ENCODE data around the gene ZNF385B.

The ZNF385B gene

GRCh38 chr2:179446476-179447141 is 414.8 kb downstream of the ZNF385B start:
- Histone ChIP-seq H3K4me2 (ENCODE audit: low read length) (no peak overlapping the region), H4K91ac (ENCODE audit: low read depth, low read length) (no peak overlapping the region), H3K4me1 (ENCODE audit: control insufficient read depth in 1 of 2, insufficient read depth in 2 of 2, low read length in 2 of 2) (peaks cover 3 to 4% of the 10 kb centered on the region in 2 experiments), H3K23ac (ENCODE audit: low read length) (no peak overlapping the region), H3K27me3 (ENCODE audit: insufficient read depth, low read length) (no peaks in the 10 kb centered on the region), H4K12ac (ENCODE audit: low read depth, low read length) (no peak overlapping the region), H2AFZ (ENCODE audit: insufficient read depth, low read length, poor library complexity) (no peak overlapping the region), H3K27ac (ENCODE audit: low read depth, low read length) (no peak overlapping the region), H2AK5ac (ENCODE audit: low read length) (no peak overlapping the region), H3K4ac (ENCODE audit: low read depth, low read length) (no peak overlapping the region), H3K9ac (ENCODE audit: low read length) (no peak overlapping the region), H3K9me3 (ENCODE audit: insufficient read depth, low read depth, low read length) (no peaks in the 10 kb centered on the region), H3K79me1 (ENCODE audit: low read length) (no peaks in the 10 kb centered on the region), H2BK12ac (ENCODE audit: low read length) (no peak overlapping the region), H2BK5ac (ENCODE audit: low read depth, low read length, poor library complexity) (no peak overlapping the region), H4K8ac (ENCODE audit: low read depth, low read length) (no peak overlapping the region), H3K79me2 (ENCODE audit: control insufficient read depth, insufficient read depth, low read length, poor library complexity) (no peaks in the 10 kb centered on the region), H3K14ac (ENCODE audit: low read length) (no peak overlapping the region), H2BK120ac (ENCODE audit: insufficient read depth, low read length, poor library complexity) (no peak overlapping the region), H3K4me3 (ENCODE audit: low read depth, low read length) (no peak overlapping the region), H3K18ac (ENCODE audit: low read length) (no peak overlapping the region), H3K36me3 (ENCODE audit: control insufficient read depth in 1 of 2, insufficient read depth in 2 of 2, low read length in 2 of 2) (no peaks in the 10 kb centered on the region)
- no CpG with 5 or more reads among the region's 1 CpG for WGBS (ENCODE audit: extremely low coverage, insufficient coverage, insufficient read length)
- DNase-seq, result no peak

- Histone ChIP-seq H3K4me2 (ENCODE audit: low read length) (no peak overlapping the region), H3K36me3 (ENCODE audit: control insufficient read depth in 1 of 2, insufficient read depth in 2 of 2, low read length in 2 of 2) (no peaks in the 10 kb centered on the region), H3K18ac (ENCODE audit: low read length) (no peak overlapping the region), H3K9ac (ENCODE audit: low read length) (no peak overlapping the region), H4K8ac (ENCODE audit: low read depth, low read length) (no peak overlapping the region), H3K14ac (ENCODE audit: low read length) (no peak overlapping the region), H3K79me1 (ENCODE audit: low read length) (no peaks in the 10 kb centered on the region), H2AFZ (ENCODE audit: insufficient read depth, low read length, poor library complexity) (no peak overlapping the region), H2BK12ac (ENCODE audit: low read length) (no peak overlapping the region), H3K4me3 (ENCODE audit: low read depth, low read length) (no peak overlapping the region), H3K27ac (ENCODE audit: low read depth, low read length) (no peak overlapping the region), H3K9me3 (ENCODE audit: insufficient read depth, low read depth, low read length) (no peaks in the 10 kb centered on the region), H3K4me1 (ENCODE audit: control insufficient read depth in 1 of 2, insufficient read depth in 2 of 2, low read length in 2 of 2) (peaks cover 3 to 4% of the 10 kb centered on the region in 2 experiments), H3K27me3 (ENCODE audit: insufficient read depth, low read length) (no peaks in the 10 kb centered on the region), H4K91ac (ENCODE audit: low read depth, low read length) (no peak overlapping the region), H2BK120ac (ENCODE audit: insufficient read depth, low read length, poor library complexity) (no peak overlapping the region), H3K79me2 (ENCODE audit: control insufficient read depth, insufficient read depth, low read length, poor library complexity) (no peaks in the 10 kb centered on the region), H4K12ac (ENCODE audit: low read depth, low read length) (no peak overlapping the region), H3K23ac (ENCODE audit: low read length) (no peak overlapping the region), H2BK5ac (ENCODE audit: low read depth, low read length, poor library complexity) (no peak overlapping the region), H2AK5ac (ENCODE audit: low read length) (no peak overlapping the region), H3K4ac (ENCODE audit: low read depth, low read length) (no peak overlapping the region)
- no CpG with 5 or more reads among the region's 3 CpGs for WGBS (ENCODE audit: extremely low coverage, insufficient coverage, insufficient read length)
- peak in 1 of 2 donors; percentile 9 for DNase-seq
Measured at GRCh38 chr2:179444056-179444455, 417.4 kb downstream of the ZNF385B start.

GRCh38 chr2:179443180-179443579 is 418.2 kb downstream of the ZNF385B start:
- no peak overlapping the region for H2BK5ac ChIP-seq (ENCODE audit: low read depth, low read length, poor library complexity)
- no peaks in the 10 kb centered on the region for H3K79me2 ChIP-seq (ENCODE audit: control insufficient read depth, insufficient read depth, low read length, poor library complexity)
- H2AFZ ChIP-seq (ENCODE audit: insufficient read depth, low read length, poor library complexity), result peak overlapping the region; percentile 23
- no peak overlapping the region for H3K4me3 ChIP-seq (ENCODE audit: low read depth, low read length)
- no peaks in the 10 kb centered on the region for H3K36me3 ChIP-seq (ENCODE audit: control insufficient read depth in 1 of 2, insufficient read depth in 2 of 2, low read length in 2 of 2)
- H3K9ac ChIP-seq (ENCODE audit: low read length), result no peak overlapping the region
- H3K23ac ChIP-seq (ENCODE audit: low read length), result no peak overlapping the region
- no peaks in the 10 kb centered on the region for H3K27me3 ChIP-seq (ENCODE audit: insufficient read depth, low read length)
- peak; percentile 12 to 57 for DNase-seq
- H3K27ac ChIP-seq (ENCODE audit: low read depth, low read length), result no peak overlapping the region
- no peak overlapping the region for H3K14ac ChIP-seq (ENCODE audit: low read length)
- peak overlapping the region; percentile 36 for H3K4me2 ChIP-seq (ENCODE audit: low read length)
- no peaks in the 10 kb centered on the region for H3K79me1 ChIP-seq (ENCODE audit: low read length)
- no CpG with 5 or more reads among the region's 12 CpGs for WGBS (ENCODE audit: extremely low coverage, insufficient coverage, insufficient read length)
- no peak overlapping the region for H4K12ac ChIP-seq (ENCODE audit: low read depth, low read length)
- H2AK5ac ChIP-seq (ENCODE audit: low read length), result no peak overlapping the region
- H3K18ac ChIP-seq (ENCODE audit: low read length), result no peak overlapping the region
- peak overlapping the region; percentile 29 for H4K8ac ChIP-seq (ENCODE audit: low read depth, low read length)
- no peak overlapping the region for H2BK120ac ChIP-seq (ENCODE audit: insufficient read depth, low read length, poor library complexity)
- no peaks in the 10 kb centered on the region for H3K9me3 ChIP-seq (ENCODE audit: insufficient read depth, low read depth, low read length)
- no peak overlapping the region for H2BK12ac ChIP-seq (ENCODE audit: low read length)
- H4K91ac ChIP-seq (ENCODE audit: low read depth, low read length), result no peak overlapping the region
- peaks cover 3 to 4% of the 10 kb centered on the region in 2 experiments for H3K4me1 ChIP-seq (ENCODE audit: control insufficient read depth in 1 of 2, insufficient read depth in 2 of 2, low read length in 2 of 2)
- H3K4ac ChIP-seq (ENCODE audit: low read depth, low read length), result no peak overlapping the region

- no peak overlapping the region for H2BK120ac ChIP-seq (ENCODE audit: insufficient read depth, low read length, poor library complexity)
- no peak overlapping the region for H3K4ac ChIP-seq (ENCODE audit: low read depth, low read length)
- H3K18ac ChIP-seq (ENCODE audit: low read length), result no peak overlapping the region
- no peak overlapping the region for H4K8ac ChIP-seq (ENCODE audit: low read depth, low read length)
- no CpG with 5 or more reads among the region's 1 CpG for WGBS (ENCODE audit: extremely low coverage, insufficient coverage, insufficient read length)
- DNase-seq, result no peak
- no peaks in the 10 kb centered on the region for H3K27me3 ChIP-seq (ENCODE audit: insufficient read depth, low read length)
- no peak overlapping the region for H4K12ac ChIP-seq (ENCODE audit: low read depth, low read length)
- no peak overlapping the region for H2BK5ac ChIP-seq (ENCODE audit: low read depth, low read length, poor library complexity)
- H3K27ac ChIP-seq (ENCODE audit: low read depth, low read length), result no peak overlapping the region
- H3K9me3 ChIP-seq (ENCODE audit: insufficient read depth, low read depth, low read length), result no peaks in the 10 kb centered on the region
- H3K36me3 ChIP-seq (ENCODE audit: control insufficient read depth in 1 of 2, insufficient read depth in 2 of 2, low read length in 2 of 2), result no peaks in the 10 kb centered on the region
- no peak overlapping the region for H3K14ac ChIP-seq (ENCODE audit: low read length)
- no peak overlapping the region for H3K23ac ChIP-seq (ENCODE audit: low read length)
- no peak overlapping the region for H3K4me3 ChIP-seq (ENCODE audit: low read depth, low read length)
- H3K79me1 ChIP-seq (ENCODE audit: low read length), result no peaks in the 10 kb centered on the region
- H4K91ac ChIP-seq (ENCODE audit: low read depth, low read length), result no peak overlapping the region
- H3K4me1 ChIP-seq (ENCODE audit: control insufficient read depth in 1 of 2, insufficient read depth in 2 of 2, low read length in 2 of 2), result peaks cover 3 to 4% of the 10 kb centered on the region in 2 experiments
- H3K4me2 ChIP-seq (ENCODE audit: low read length), result no peak overlapping the region
- no peak overlapping the region for H2BK12ac ChIP-seq (ENCODE audit: low read length)
- no peaks in the 10 kb centered on the region for H3K79me2 ChIP-seq (ENCODE audit: control insufficient read depth, insufficient read depth, low read length, poor library complexity)
- no peak overlapping the region for H3K9ac ChIP-seq (ENCODE audit: low read length)
- H2AFZ ChIP-seq (ENCODE audit: insufficient read depth, low read length, poor library complexity), result no peak overlapping the region
- H2AK5ac ChIP-seq (ENCODE audit: low read length), result no peak overlapping the region
Measured at GRCh38 chr2:179442206-179442605, 419.2 kb downstream of the ZNF385B start.
